ENCODE results near the gene UBXN4.
A peak's percentile ranks its signal among the peaks of the same experiment; 100 is the strongest.
"Not testable (repeated sequence)": the region's sequence is repeated elsewhere in the genome, so short reads cannot be mapped to it uniquely, and the experiment has no call there.

UBXN4 gene

GRCh38 chr2:135807874-135808273, 66.2 kb downstream of the UBXN4 start:
- ATAC-seq, DNase-seq: not testable (repeated sequence)

GRCh38 chr2:135812907-135813511, 71.4 kb downstream of the UBXN4 start:
- ATAC-seq = no peak
- DNase-seq = no peak

- ATAC-seq (peak; percentile 55), DNase-seq (no peak)
Observed at GRCh38 chr2:135815269-135815668, 73.6 kb downstream of the UBXN4 start.

- ATAC-seq (no peak), DNase-seq (no peak)
Observed at GRCh38 chr2:135817466-135817865, 75.8 kb downstream of the UBXN4 start.

GRCh38 chr2:135817951-135818350, 76.3 kb downstream of the UBXN4 start:
- DNase-seq (no peak), ATAC-seq (no peak)

DNA sequence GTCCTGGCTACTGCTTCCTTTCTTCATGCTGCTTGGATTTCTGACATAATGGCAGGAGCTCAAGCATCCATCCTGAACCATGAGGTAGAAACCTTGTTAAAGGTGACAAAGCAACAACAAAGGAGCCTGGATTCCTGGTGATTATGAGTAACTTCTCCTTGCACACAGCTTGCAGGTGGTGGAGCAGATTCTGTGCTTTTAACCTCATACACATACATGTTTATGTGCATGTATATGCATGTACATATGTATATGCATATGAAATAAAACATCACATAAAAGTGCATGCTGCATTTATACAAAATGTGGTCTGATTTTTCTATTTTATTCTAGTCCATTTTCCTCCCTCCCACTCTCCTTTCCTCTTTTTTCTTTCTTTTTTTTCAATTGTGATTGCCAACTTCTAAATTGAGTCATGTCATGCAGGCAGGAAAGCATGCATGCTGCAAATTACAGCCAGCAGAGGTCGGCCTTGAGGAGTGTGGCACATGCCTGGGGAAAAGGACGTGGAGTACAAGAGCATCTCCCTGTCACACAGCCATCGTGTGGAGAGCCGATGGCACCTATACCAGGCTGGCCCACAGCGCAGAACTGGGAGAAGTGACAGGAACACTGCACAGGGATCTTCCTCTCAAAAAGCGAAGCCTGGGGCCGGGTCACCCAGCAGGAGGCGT, 77.4 kb downstream of the UBXN4 start:
- DNase-seq (peak; percentile 66), ATAC-seq (peak; percentile 29)

DNA sequence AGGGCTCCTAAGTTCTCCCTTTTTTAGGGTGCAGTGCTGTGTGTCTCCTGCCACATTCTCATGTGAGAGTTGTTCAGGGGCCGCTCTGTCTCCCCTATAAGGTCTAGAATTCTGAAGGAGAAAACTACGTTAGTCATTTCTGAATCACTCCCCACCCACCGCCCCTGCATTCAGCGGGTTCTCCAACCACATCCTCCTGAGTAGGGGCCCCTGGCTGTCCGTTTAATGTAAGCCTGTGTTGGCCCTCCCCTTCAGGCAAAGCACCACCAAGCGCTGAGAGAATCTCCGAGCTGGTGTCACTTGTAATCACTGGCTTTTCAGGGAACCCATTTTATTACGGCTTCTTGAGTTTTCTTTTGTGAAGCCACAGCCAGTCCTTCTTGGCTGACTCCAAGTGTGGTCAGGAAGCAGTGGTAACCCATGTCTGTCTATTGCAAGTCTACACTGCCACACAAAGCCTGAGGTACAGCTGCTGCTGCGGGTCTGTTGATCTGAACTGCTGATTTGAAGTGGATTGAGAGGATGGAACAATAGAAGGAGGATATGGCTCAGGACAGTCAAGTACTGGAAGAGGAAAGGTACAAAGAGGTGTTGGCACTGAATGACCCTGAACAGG, 78.5 kb downstream of the UBXN4 start:
- ATAC-seq (peak; percentile 94), DNase-seq (peak; percentile 87)

DNA sequence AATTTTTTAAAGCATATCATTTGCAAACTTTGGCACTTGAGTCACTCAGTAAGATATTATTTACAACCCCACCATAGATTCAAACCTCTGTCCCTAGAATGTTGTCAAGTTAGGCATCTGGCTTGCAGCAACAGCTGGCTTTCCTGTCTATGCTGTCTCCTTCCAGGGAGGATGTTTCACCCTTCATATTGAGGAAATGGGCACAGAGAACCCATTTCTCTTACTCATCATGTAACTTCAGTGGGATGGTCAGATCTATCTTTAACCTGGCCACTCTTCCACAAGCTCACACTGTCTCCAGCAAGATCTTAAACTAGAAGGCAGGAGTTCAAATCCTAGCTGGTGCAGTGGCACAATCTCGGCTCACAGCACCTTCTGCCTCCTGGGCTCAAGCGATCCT, 79.5 kb downstream of the UBXN4 start:
- ATAC-seq = no peak
- no peak for DNase-seq

- DNase-seq (no peak), ATAC-seq (no peak)
Observed at GRCh38 chr2:135822855-135823254, 81.2 kb downstream of the UBXN4 start.

DNA sequence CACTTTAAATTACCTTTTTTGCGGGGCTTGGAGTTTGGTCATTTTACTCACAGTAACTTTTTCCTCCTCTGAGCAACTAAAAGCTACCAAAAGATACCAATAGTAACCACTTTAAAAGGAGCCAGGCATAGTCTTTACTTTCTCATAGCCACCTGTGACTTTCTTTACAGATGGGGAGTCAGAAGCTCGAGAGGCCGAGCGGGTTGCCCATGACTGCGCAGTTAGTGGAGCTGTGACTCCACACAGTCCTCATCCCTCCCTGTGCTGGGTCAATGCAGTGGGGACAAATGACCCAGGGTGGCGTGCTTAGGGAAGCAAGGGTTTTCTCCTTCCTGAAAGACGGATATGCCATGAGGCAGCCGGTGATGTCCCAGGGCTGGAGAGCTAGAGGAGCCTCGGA, 83.5 kb downstream of the UBXN4 start:
- DNase-seq (no peak), ATAC-seq (no peak)

GRCh38 chr2:135825550-135826176, 84.0 kb downstream of the UBXN4 start:
- no peak for DNase-seq
- no peak for ATAC-seq

GRCh38 chr2:135826544-135826943, 84.9 kb downstream of the UBXN4 start:
- ATAC-seq = no peak
- DNase-seq = no peak

- DNase-seq = no peak
- no peak for ATAC-seq
Observed at GRCh38 chr2:135829378-135830135, 87.9 kb downstream of the UBXN4 start.

GRCh38 chr2:135831180-135831812, 89.6 kb downstream of the UBXN4 start:
- ATAC-seq (no peak), DNase-seq (no peak)

DNA sequence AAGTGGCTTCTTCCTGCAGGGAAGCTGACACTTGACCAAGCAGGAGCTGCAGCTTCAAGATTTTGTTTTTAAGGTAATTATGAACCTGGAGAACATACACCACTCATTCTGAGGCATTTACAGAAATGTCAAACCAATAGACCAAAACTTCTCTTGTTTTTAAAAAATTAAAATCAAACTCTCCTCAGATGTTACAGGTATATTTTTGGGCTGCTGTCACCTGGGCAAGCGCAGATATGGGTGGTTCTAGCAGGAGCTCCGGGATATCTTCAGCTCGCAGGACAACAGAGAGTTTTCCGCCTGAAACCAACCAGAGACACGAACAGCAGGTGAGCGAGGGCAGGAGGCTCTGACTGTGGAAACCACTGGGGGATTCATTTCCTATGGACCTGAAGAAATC, 91.2 kb downstream of the UBXN4 start:
- DNase-seq = no peak
- ATAC-seq = no peak
